ENCODE results near the gene LRP1B. TPM values are rescaled to one million over a fixed set of nuclear protein-coding genes. Genes with fewer than 3 reads are reported as not detected.

Gene LRP1B
- total and polyA plus RNA-seq, 2 donors from 2014 or later, result 0.69 to 1.2 TPM

- FAIRE-seq (no peak), DNase-seq (no peak)
- no peak overlapping the region for H3K4me3 ChIP-seq (ENCODE audit: low read length in 3 of 3)
- no peaks in the 10 kb centered on the region for H3K36me3 ChIP-seq (ENCODE audit: control insufficient read depth in 2 of 3, insufficient read depth in 3 of 3, low read length in 3 of 3)
- no peaks in the 10 kb centered on the region for H3K4me1 ChIP-seq (ENCODE audit: control insufficient read depth in 2 of 3, insufficient read depth in 2 of 3, low read depth in 1 of 3, low read length in 3 of 3)
- H3K9ac ChIP-seq (ENCODE audit: low read length in 3 of 3), result no peak overlapping the region
- H3K9me3 ChIP-seq (ENCODE audit: control insufficient read depth in 2 of 3, insufficient read depth in 1 of 3, low read length in 3 of 3), result no peaks in the 10 kb centered on the region
- H3K27me3 ChIP-seq (ENCODE audit: control insufficient read depth, insufficient read depth, low read length), result no peaks in the 10 kb centered on the region
- intact Hi-C loops (cut with DNase I), result no loop called here
- TF ChIP-seq CTCF (IDR thresholded peaks at IDR 0.05; ENCODE audit: borderline replicate concordance, extremely low read depth, insufficient read depth), result no peak
- H3K27ac ChIP-seq (ENCODE audit: low read depth in 2 of 2, low read length in 2 of 2), result no peak overlapping the region
Observed at GRCh38 chr2:142029974-142030373, 100.8 kb downstream of the LRP1B start.

DNA sequence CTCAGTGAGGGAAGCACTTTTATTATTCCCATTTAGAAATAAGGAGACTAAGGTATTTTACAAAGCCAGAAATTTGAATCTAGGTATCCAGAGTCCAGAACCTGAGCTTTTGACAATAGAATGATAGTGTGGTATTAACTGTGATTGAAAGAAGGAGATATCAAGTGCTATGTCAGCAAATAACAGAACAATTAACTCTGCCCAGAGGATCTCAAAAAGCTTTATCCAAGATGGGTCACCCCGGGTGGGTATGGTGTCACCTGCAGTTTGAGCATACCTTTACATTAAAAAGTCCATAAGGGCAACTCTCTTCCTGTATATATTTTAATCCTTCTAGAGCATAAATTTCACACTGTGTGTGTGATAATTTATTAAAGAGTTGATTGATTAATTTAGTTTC, 105.4 kb downstream of the LRP1B start:
- Histone ChIP-seq H3K36me3 (ENCODE audit: control insufficient read depth in 2 of 3, insufficient read depth in 3 of 3, low read length in 3 of 3) (no peaks in the 10 kb centered on the region), H3K4me3 (ENCODE audit: low read length in 3 of 3) (no peak overlapping the region), H3K9me3 (ENCODE audit: control insufficient read depth in 2 of 3, insufficient read depth in 1 of 3, low read length in 3 of 3) (no peaks in the 10 kb centered on the region), H3K9ac (ENCODE audit: low read length in 3 of 3) (no peak overlapping the region), H3K27ac (ENCODE audit: low read depth in 2 of 2, low read length in 2 of 2) (no peak overlapping the region), H3K27me3 (ENCODE audit: control insufficient read depth, insufficient read depth, low read length) (no peaks in the 10 kb centered on the region), H3K4me1 (ENCODE audit: control insufficient read depth in 2 of 3, insufficient read depth in 2 of 3, low read depth in 1 of 3, low read length in 3 of 3) (peaks cover 0 to 6% (median 0%) of the 10 kb centered on the region in 3 donors)
- DNase-seq (no peak), FAIRE-seq (no peak)
- no peak for TF ChIP-seq CTCF (IDR thresholded peaks at IDR 0.05; ENCODE audit: borderline replicate concordance, extremely low read depth, insufficient read depth)
- intact Hi-C loops (cut with DNase I), result no loop called here

GRCh38 chr2:142020368-142020767, 110.4 kb downstream of the LRP1B start:
- intact Hi-C loops (cut with DNase I), result no loop called here
- Histone ChIP-seq H3K4me3 (ENCODE audit: low read length in 3 of 3) (no peak overlapping the region), H3K36me3 (ENCODE audit: control insufficient read depth in 2 of 3, insufficient read depth in 3 of 3, low read length in 3 of 3) (no peaks in the 10 kb centered on the region), H3K9ac (ENCODE audit: low read length in 3 of 3) (no peak overlapping the region), H3K27me3 (ENCODE audit: control insufficient read depth, insufficient read depth, low read length) (no peaks in the 10 kb centered on the region), H3K9me3 (ENCODE audit: control insufficient read depth in 2 of 3, insufficient read depth in 1 of 3, low read length in 3 of 3) (no peaks in the 10 kb centered on the region), H3K27ac (ENCODE audit: low read depth in 2 of 2, low read length in 2 of 2) (no peak overlapping the region), H3K4me1 (ENCODE audit: control insufficient read depth in 2 of 3, insufficient read depth in 2 of 3, low read depth in 1 of 3, low read length in 3 of 3) (peaks cover 0 to 6% (median 0%) of the 10 kb centered on the region in 3 donors)
- FAIRE-seq (peak; percentile 55), DNase-seq (no peak)
- TF ChIP-seq CTCF (IDR thresholded peaks at IDR 0.05; ENCODE audit: borderline replicate concordance, extremely low read depth, insufficient read depth), result no peak

- H3K9ac ChIP-seq (ENCODE audit: low read length in 3 of 3), result no peak overlapping the region
- no peak for DNase-seq
- FAIRE-seq, result no peak
- no peaks in the 10 kb centered on the region for H3K27me3 ChIP-seq (ENCODE audit: control insufficient read depth, insufficient read depth, low read length)
- H3K9me3 ChIP-seq (ENCODE audit: control insufficient read depth in 2 of 3, insufficient read depth in 1 of 3, low read length in 3 of 3), result no peaks in the 10 kb centered on the region
- intact Hi-C loops (cut with DNase I), result no loop called here
- no peak overlapping the region for H3K27ac ChIP-seq (ENCODE audit: low read depth in 2 of 2, low read length in 2 of 2)
- TF ChIP-seq CTCF (IDR thresholded peaks at IDR 0.05; ENCODE audit: borderline replicate concordance, extremely low read depth, insufficient read depth), result no peak
- peak overlapping the region in 1 of 3 donors; percentile 4 for H3K4me3 ChIP-seq (ENCODE audit: low read length in 3 of 3)
- H3K4me1 ChIP-seq (ENCODE audit: control insufficient read depth in 2 of 3, insufficient read depth in 2 of 3, low read depth in 1 of 3, low read length in 3 of 3), result no peaks in the 10 kb centered on the region
- no peaks in the 10 kb centered on the region for H3K36me3 ChIP-seq (ENCODE audit: control insufficient read depth in 2 of 3, insufficient read depth in 3 of 3, low read length in 3 of 3)
Observed at GRCh38 chr2:142014536-142014935, 116.3 kb downstream of the LRP1B start.
